GM23338 (cell line): Measurements from ENCODE around the gene SERP2. TPM values are rescaled to one million over a fixed set of nuclear protein-coding genes. Genes with fewer than 3 reads are reported as not detected.

Experiments used
- ATAC-seq: fragments of 200-7000 bp; cut with Tn5 transposase; 3 replicates; pipeline ENCODE4 v1.9.1; 2020
- DNase-seq: peaks from one replicate; pipeline ENCODE4 v3.0.0-alpha.2; 2015; ENCODE audit warnings: low spot score
- H2AFZ ChIP-seq: fragments of 200-600 bp; sonication (generic); 2 replicates; pipeline ENCODE4 v1.8.0; 2016; ENCODE audit warnings: antibody characterized with exemption, mild to moderate bottlenecking, moderate library complexity
- H3F3A ChIP-seq: fragments of 200-600 bp; sonication (generic); replicated peaks from 2 replicates; pipeline ENCODE4 v1.8.0; 2017; ENCODE audit warnings: antibody characterized with exemption, mixed run types, low read depth
- H3K27ac ChIP-seq: fragments of 200-600 bp; sonication (generic); 2 replicates; pipeline ENCODE4 v1.6.1; 2016; ENCODE audit warnings: low read depth
- H3K27me3 ChIP-seq: fragments of 200-600 bp; sonication (generic); 2 replicates; pipeline ENCODE4 v1.8.0; 2016; ENCODE audit warnings: mild to moderate bottlenecking, mixed run types, moderate library complexity; ENCODE audit not compliant: insufficient read depth
- H3K36me3 ChIP-seq: fragments of 200-600 bp; sonication (generic); 2 replicates; pipeline ENCODE4 v1.8.0; 2016; ENCODE audit warnings: mild to moderate bottlenecking; ENCODE audit not compliant: insufficient read depth
- H3K4me1 ChIP-seq: fragments of 200-600 bp; sonication (generic); 2 replicates; pipeline ENCODE4 v1.8.0; 2016; ENCODE audit warnings: mild to moderate bottlenecking, moderate library complexity; ENCODE audit not compliant: insufficient read depth
- H3K4me2 ChIP-seq: fragments of 200-600 bp; sonication (generic); 2 replicates; pipeline ENCODE4 v1.7.1; 2017; ENCODE audit warnings: mixed run types
- H3K4me3 ChIP-seq: fragments of 200-600 bp; sonication (generic); 2 replicates; pipeline ENCODE4 v1.6.1; 2016; ENCODE audit warnings: mixed run types
- H3K79me2 ChIP-seq: fragments of 200-600 bp; sonication (generic); replicated peaks from 2 replicates; pipeline ENCODE4 v1.8.0; 2017; ENCODE audit warnings: mild to moderate bottlenecking; ENCODE audit not compliant: insufficient read depth
- H3K9me2 ChIP-seq: fragments of 200-600 bp; sonication (generic); 2 replicates; pipeline ENCODE4 v1.8.0; 2017; ENCODE audit not compliant: insufficient read depth
- H4K20me1 ChIP-seq: fragments of 200-600 bp; sonication (generic); replicated peaks from 2 replicates; pipeline ENCODE4 v1.8.0; 2017; ENCODE audit warnings: mild to moderate bottlenecking; ENCODE audit not compliant: insufficient read depth
- H3K27ac Mint-ChIP-seq: 2 replicates; pipeline ENCODE4 v1.8.0; 2020; ENCODE audit warnings: inconsistent platforms, mild to moderate bottlenecking, moderate library complexity, mixed read lengths
- H3K27me3 Mint-ChIP-seq: 3 replicates; pipeline ENCODE4 v1.8.0; 2022; ENCODE audit warnings: low read depth, mild to moderate bottlenecking, moderate library complexity, mixed read lengths, inconsistent platforms; ENCODE audit not compliant: insufficient read depth, poor library complexity
- H3K36me3 Mint-ChIP-seq: 3 replicates; pipeline ENCODE4 v1.8.0; 2021; ENCODE audit warnings: low read depth, mild to moderate bottlenecking, inconsistent platforms, moderate library complexity, mixed read lengths
- H3K4me1 Mint-ChIP-seq: 3 replicates; pipeline ENCODE4 v1.8.0; 2020; ENCODE audit warnings: mild to moderate bottlenecking, inconsistent platforms, mixed read lengths
- H3K4me3 Mint-ChIP-seq: 3 replicates; pipeline ENCODE4 v1.8.0; 2021; ENCODE audit warnings: moderate library complexity, mild to moderate bottlenecking, inconsistent platforms, mixed read lengths
- H3K9me3 Mint-ChIP-seq: 3 replicates; pipeline ENCODE4 v1.8.0; 2020; ENCODE audit warnings: moderate library complexity, mild to moderate bottlenecking, inconsistent platforms, mixed read lengths
- CREB1 ChIP-seq: fragments of 250-450 bp; sonication (Bioruptor Pico); IDR thresholded peaks from 2 replicates; pipeline ENCODE4 v1.5.0; 2020; ENCODE audit warnings: low read depth, mild to moderate bottlenecking, moderate library complexity
- EZH2 ChIP-seq: fragments of 200-600 bp; sonication (generic); IDR thresholded peaks from one replicate; pipeline ENCODE4 v1.8.0; 2017; ENCODE audit warnings: antibody characterized with exemption, mild to moderate bottlenecking, low read depth; ENCODE audit not compliant: unreplicated experiment
- EZH2phosphoT487 ChIP-seq: fragments of 200-600 bp; sonication (generic); IDR thresholded peaks from one replicate; pipeline ENCODE4 v1.8.1; 2018; ENCODE audit warnings: antibody characterized with exemption; ENCODE audit not compliant: unreplicated experiment
- JUNB ChIP-seq: IDR thresholded peaks from one replicate; pipeline ENCODE4 v1.6.1; 2016; ENCODE audit warnings: antibody characterized with exemption; ENCODE audit not compliant: unreplicated experiment
- NANOG ChIP-seq: IDR thresholded peaks from 2 replicates; pipeline ENCODE4 v1.6.1; 2016; ENCODE audit warnings: antibody characterized with exemption, borderline replicate concordance
- POLR2AphosphoS5 ChIP-seq: IDR thresholded peaks from 2 replicates; pipeline ENCODE4 v1.6.1; 2016; ENCODE audit warnings: antibody characterized with exemption, low read depth
- STAT1 ChIP-seq: IDR thresholded peaks from one replicate; pipeline ENCODE4 v1.6.1; 2016; ENCODE audit warnings: antibody characterized with exemption; ENCODE audit not compliant: unreplicated experiment
- ZNF114 ChIP-seq: fragments of 250-450 bp; sonication (Bioruptor Pico); IDR thresholded peaks from 2 replicates; pipeline ENCODE4 v1.5.0; 2020; ENCODE audit warnings: mild to moderate bottlenecking, moderate library complexity
- ZNF331 ChIP-seq: fragments of 250-450 bp; sonication (Bioruptor Pico); IDR thresholded peaks from 2 replicates; pipeline ENCODE4 v1.5.0; 2020; ENCODE audit warnings: low read depth, mild to moderate bottlenecking, moderate library complexity
- polyA plus RNA-seq: library from polyadenylated mRNA; unstranded; fragments of >200 nt; fragmentation: Nextera tagmentation; extraction: Ambion mirVana; gene quantifications from 2 replicates; pipeline ENCODE4 v1.2.1, GENCODE V29; 2016
- total RNA-seq: library from RNA; depleted of rRNA; stranded (reverse); fragments of >200 nt; shearing (Covaris generic); gene quantifications from 2 replicates; pipeline ENCODE4 v1.2.3, GENCODE V29; 2014
- TF ChIP-seq, protein P1 (sequence below): IDR thresholded peaks from 2 replicates; pipeline ENCODE4 v1.6.1; 2016; ENCODE audit warnings: antibody characterized with exemption
- TF ChIP-seq, protein P2 (sequence below), 2 experiments: fragments of 200-600 bp in 1 of 2; sonication (generic) in 1 of 2; conservative IDR thresholded peaks; 2 replicates each; pipeline versions ENCODE4 v1.5.1 to v1.6.1; 2016 to 2017; ENCODE audit warnings: antibody characterized with exemption in 2 of 2, low read depth in 2 of 2, mild to moderate bottlenecking in 2 of 2, moderate library complexity in 1 of 2
- TF ChIP-seq, protein P3 (sequence below): IDR thresholded peaks from one replicate; pipeline ENCODE4 v1.6.1; 2018; ENCODE audit warnings: antibody characterized with exemption; ENCODE audit not compliant: unreplicated experiment
- TF ChIP-seq, protein P4 (sequence below): fragments of 250-450 bp; sonication (Bioruptor Pico); IDR thresholded peaks from 2 replicates; pipeline ENCODE4 v1.5.0; 2020; ENCODE audit warnings: mild to moderate bottlenecking, moderate library complexity

The SERP2 gene
- total and polyA plus RNA-seq, 2 experiments from 2014 or later = 0.59 to 3.4 TPM

DNA sequence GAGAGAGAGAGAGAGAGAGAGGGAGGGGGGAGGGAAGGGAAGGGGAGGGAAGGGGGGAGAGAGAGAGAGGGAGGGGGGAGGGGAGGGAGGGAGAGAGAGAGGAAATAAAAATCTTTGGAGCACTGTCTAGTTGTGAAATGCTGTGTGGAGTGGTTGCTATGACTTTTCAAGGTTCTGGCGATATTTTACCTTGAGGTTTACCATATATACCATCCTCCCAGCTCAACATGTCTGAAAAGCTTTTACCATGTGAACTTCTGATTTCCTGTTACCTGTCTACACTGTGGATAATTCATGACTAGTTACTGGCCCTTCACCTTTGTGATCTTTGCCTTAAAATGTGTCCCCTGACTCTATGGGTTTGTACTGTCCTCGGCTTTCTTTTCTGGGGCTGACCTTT, 38.2 kb downstream of the SERP2 start:
- Histone ChIP-seq H3K9me2 (no peaks in the 10 kb centered on the region), H3K36me3 (no peaks in the 10 kb centered on the region), H3K4me3 (no peak overlapping the region), H4K20me1 (no peaks in the 10 kb centered on the region), H2AFZ (peak overlapping the region; percentile 93; the same call in 1 of the 2 replicates), H3K27me3 (no peaks in the 10 kb centered on the region), H3K4me2 (no peak overlapping the region), H3F3A (no peaks in the 10 kb centered on the region), H3K79me2 (no peaks in the 10 kb centered on the region), H3K27ac (no peak overlapping the region), H3K4me1 (peaks cover 35% of the 10 kb centered on the region)
- TF ChIP-seq ZNF331 (CRISPR knock-in tag) (no peak), JUNB (no peak), NANOG (no peak), STAT1 (no peak), ZNF114 (CRISPR knock-in tag) (no peak), EZH2phosphoT487 (no peak), EZH2 (no peak), POLR2AphosphoS5 (no peak), CREB1 (CRISPR knock-in tag) (no peak)
- TF ChIP-seq, protein P1, sequence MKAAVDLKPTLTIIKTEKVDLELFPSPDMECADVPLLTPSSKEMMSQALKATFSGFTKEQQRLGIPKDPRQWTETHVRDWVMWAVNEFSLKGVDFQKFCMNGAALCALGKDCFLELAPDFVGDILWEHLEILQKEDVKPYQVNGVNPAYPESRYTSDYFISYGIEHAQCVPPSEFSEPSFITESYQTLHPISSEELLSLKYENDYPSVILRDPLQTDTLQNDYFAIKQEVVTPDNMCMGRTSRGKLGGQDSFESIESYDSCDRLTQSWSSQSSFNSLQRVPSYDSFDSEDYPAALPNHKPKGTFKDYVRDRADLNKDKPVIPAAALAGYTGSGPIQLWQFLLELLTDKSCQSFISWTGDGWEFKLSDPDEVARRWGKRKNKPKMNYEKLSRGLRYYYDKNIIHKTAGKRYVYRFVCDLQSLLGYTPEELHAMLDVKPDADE = no peak
- TF ChIP-seq, protein P2, sequence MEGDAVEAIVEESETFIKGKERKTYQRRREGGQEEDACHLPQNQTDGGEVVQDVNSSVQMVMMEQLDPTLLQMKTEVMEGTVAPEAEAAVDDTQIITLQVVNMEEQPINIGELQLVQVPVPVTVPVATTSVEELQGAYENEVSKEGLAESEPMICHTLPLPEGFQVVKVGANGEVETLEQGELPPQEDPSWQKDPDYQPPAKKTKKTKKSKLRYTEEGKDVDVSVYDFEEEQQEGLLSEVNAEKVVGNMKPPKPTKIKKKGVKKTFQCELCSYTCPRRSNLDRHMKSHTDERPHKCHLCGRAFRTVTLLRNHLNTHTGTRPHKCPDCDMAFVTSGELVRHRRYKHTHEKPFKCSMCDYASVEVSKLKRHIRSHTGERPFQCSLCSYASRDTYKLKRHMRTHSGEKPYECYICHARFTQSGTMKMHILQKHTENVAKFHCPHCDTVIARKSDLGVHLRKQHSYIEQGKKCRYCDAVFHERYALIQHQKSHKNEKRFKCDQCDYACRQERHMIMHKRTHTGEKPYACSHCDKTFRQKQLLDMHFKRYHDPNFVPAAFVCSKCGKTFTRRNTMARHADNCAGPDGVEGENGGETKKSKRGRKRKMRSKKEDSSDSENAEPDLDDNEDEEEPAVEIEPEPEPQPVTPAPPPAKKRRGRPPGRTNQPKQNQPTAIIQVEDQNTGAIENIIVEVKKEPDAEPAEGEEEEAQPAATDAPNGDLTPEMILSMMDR (conservative IDR thresholded peaks at IDR 0.05; ENCODE audit: low read depth in 2 of 2) = no peak
- TF ChIP-seq, protein P3, sequence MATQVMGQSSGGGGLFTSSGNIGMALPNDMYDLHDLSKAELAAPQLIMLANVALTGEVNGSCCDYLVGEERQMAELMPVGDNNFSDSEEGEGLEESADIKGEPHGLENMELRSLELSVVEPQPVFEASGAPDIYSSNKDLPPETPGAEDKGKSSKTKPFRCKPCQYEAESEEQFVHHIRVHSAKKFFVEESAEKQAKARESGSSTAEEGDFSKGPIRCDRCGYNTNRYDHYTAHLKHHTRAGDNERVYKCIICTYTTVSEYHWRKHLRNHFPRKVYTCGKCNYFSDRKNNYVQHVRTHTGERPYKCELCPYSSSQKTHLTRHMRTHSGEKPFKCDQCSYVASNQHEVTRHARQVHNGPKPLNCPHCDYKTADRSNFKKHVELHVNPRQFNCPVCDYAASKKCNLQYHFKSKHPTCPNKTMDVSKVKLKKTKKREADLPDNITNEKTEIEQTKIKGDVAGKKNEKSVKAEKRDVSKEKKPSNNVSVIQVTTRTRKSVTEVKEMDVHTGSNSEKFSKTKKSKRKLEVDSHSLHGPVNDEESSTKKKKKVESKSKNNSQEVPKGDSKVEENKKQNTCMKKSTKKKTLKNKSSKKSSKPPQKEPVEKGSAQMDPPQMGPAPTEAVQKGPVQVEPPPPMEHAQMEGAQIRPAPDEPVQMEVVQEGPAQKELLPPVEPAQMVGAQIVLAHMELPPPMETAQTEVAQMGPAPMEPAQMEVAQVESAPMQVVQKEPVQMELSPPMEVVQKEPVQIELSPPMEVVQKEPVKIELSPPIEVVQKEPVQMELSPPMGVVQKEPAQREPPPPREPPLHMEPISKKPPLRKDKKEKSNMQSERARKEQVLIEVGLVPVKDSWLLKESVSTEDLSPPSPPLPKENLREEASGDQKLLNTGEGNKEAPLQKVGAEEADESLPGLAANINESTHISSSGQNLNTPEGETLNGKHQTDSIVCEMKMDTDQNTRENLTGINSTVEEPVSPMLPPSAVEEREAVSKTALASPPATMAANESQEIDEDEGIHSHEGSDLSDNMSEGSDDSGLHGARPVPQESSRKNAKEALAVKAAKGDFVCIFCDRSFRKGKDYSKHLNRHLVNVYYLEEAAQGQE = no peak
- TF ChIP-seq, protein P4, sequence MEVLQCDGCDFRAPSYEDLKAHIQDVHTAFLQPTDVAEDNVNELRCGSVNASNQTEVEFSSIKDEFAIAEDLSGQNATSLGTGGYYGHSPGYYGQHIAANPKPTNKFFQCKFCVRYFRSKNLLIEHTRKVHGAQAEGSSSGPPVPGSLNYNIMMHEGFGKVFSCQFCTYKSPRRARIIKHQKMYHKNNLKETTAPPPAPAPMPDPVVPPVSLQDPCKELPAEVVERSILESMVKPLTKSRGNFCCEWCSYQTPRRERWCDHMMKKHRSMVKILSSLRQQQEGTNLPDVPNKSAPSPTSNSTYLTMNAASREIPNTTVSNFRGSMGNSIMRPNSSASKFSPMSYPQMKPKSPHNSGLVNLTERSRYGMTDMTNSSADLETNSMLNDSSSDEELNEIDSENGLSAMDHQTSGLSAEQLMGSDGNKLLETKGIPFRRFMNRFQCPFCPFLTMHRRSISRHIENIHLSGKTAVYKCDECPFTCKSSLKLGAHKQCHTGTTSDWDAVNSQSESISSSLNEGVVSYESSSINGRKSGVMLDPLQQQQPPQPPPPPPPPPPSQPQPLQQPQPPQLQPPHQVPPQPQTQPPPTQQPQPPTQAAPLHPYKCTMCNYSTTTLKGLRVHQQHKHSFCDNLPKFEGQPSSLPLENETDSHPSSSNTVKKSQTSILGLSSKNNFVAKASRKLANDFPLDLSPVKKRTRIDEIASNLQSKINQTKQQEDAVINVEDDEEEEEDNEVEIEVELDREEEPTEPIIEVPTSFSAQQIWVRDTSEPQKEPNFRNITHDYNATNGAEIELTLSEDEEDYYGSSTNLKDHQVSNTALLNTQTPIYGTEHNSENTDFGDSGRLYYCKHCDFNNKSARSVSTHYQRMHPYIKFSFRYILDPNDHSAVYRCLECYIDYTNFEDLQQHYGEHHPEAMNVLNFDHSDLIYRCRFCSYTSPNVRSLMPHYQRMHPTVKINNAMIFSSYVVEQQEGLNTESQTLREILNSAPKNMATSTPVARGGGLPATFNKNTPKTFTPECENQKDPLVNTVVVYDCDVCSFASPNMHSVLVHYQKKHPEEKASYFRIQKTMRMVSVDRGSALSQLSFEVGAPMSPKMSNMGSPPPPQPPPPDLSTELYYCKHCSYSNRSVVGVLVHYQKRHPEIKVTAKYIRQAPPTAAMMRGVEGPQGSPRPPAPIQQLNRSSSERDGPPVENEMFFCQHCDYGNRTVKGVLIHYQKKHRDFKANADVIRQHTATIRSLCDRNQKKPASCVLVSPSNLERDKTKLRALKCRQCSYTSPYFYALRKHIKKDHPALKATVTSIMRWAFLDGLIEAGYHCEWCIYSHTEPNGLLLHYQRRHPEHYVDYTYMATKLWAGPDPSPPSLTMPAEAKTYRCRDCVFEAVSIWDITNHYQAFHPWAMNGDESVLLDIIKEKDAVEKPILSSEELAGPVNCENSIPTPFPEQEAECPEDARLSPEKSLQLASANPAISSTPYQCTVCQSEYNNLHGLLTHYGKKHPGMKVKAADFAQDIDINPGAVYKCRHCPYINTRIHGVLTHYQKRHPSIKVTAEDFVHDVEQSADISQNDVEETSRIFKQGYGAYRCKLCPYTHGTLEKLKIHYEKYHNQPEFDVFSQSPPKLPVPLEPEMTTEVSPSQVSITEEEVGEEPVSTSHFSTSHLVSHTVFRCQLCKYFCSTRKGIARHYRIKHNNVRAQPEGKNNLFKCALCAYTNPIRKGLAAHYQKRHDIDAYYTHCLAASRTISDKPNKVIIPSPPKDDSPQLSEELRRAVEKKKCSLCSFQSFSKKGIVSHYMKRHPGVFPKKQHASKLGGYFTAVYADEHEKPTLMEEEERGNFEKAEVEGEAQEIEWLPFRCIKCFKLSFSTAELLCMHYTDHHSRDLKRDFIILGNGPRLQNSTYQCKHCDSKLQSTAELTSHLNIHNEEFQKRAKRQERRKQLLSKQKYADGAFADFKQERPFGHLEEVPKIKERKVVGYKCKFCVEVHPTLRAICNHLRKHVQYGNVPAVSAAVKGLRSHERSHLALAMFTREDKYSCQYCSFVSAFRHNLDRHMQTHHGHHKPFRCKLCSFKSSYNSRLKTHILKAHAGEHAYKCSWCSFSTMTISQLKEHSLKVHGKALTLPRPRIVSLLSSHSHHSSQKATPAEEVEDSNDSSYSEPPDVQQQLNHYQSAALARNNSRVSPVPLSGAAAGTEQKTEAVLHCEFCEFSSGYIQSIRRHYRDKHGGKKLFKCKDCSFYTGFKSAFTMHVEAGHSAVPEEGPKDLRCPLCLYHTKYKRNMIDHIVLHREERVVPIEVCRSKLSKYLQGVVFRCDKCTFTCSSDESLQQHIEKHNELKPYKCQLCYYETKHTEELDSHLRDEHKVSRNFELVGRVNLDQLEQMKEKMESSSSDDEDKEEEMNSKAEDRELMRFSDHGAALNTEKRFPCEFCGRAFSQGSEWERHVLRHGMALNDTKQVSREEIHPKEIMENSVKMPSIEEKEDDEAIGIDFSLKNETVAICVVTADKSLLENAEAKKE (CRISPR knock-in tag) = no peak
- H3K4me3 Mint-ChIP-seq = no peak overlapping the region
- H3K27me3 Mint-ChIP-seq = peaks cover 14% of the 10 kb centered on the region
- peaks cover 44% of the 10 kb centered on the region for H3K4me1 Mint-ChIP-seq
- ATAC-seq (no peak), DNase-seq (no peak)
- peaks cover 3% of the 10 kb centered on the region; the same call in 1 of the 3 replicates for H3K36me3 Mint-ChIP-seq
- H3K9me3 Mint-ChIP-seq = peaks cover 4% of the 10 kb centered on the region
- no peak overlapping the region for H3K27ac Mint-ChIP-seq
